ENCODE data around the gene PPP2R5B. TPM values are rescaled to one million over a fixed set of nuclear protein-coding genes. Genes with fewer than 3 reads are reported as not detected.
A peak's percentile ranks its signal among the peaks of the same experiment; 100 is the strongest.

PPP2R5B gene
- total and polyA plus RNA-seq, 9 donors: 8.0 to 16.2 (median 12.2) TPM

DNA sequence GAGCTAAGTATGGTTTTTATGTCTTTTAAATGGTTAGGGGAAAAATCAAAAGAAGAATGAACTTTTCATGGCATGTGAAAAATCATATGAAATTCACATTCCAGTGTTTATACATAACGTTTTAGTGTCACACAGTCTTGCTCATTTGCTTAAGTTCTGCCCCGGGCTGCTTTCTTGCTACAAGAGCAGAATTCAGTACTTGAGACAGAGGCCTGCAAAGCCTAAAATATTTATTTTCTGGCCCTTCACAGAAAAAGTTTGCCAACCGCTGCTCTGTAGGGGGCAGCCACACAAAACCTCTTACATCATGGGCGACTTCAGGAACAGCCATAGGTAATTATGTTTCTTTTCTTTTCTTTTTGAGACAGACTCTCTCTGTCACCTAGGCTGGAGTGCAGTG lies 6.5 kb upstream of the PPP2R5B start:
- Histone ChIP-seq H3K27ac (peak overlapping the region in 1 of 2 donors; percentile 62), H3K9me3 (no peaks in the 10 kb centered on the region), H3K27me3 (no peaks in the 10 kb centered on the region), H3K4me1 (ENCODE audit: insufficient read depth) (peaks cover 6% of the 10 kb centered on the region), H3K4me3 (peak overlapping the region; percentile 32), H3K36me3 (no peaks in the 10 kb centered on the region)
- TF ChIP-seq EP300 (IDR thresholded peaks at IDR 0.05) (no peak), POLR2A (IDR thresholded peaks at IDR 0.05) (no peak)
- TF ChIP-seq, protein P1, sequence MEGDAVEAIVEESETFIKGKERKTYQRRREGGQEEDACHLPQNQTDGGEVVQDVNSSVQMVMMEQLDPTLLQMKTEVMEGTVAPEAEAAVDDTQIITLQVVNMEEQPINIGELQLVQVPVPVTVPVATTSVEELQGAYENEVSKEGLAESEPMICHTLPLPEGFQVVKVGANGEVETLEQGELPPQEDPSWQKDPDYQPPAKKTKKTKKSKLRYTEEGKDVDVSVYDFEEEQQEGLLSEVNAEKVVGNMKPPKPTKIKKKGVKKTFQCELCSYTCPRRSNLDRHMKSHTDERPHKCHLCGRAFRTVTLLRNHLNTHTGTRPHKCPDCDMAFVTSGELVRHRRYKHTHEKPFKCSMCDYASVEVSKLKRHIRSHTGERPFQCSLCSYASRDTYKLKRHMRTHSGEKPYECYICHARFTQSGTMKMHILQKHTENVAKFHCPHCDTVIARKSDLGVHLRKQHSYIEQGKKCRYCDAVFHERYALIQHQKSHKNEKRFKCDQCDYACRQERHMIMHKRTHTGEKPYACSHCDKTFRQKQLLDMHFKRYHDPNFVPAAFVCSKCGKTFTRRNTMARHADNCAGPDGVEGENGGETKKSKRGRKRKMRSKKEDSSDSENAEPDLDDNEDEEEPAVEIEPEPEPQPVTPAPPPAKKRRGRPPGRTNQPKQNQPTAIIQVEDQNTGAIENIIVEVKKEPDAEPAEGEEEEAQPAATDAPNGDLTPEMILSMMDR (IDR thresholded peaks at IDR 0.05): no peak
- DNase-seq: peak in 1 of 5 donors; percentile 15
- WGBS, 3 donors: 10 to 19% (median 13%) methylated on average over 4 of the region's 4 CpGs
- intact Hi-C loops (cut with DNase I): loop anchor here in 1 of 4 donors (10.0 kb wide), 1 partner anchor 197 kb away; the partner anchor contains the start of genes TM7SF2 and ZNHIT2

DNA sequence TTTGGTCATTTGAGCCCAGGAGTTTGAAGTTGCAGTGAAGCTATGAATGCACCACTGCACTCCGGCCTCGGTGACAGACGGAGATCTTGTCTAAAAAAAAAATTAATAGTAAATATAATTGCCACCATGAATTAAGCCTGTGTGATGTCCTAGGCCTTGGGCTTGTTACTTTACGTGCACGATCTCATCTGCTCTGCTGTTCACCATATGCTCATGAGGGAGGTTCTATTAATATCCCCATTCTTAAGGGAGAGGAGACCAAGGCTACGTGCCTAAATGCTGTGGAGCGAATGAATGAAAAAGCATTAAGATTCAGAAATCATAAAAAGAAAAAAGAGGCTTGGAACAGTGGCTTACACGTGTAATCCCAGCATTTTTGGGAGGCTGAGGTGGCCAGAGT lies 4.9 kb upstream of the PPP2R5B start:
- DNase-seq: no peak
- Histone ChIP-seq H3K27me3 (no peaks in the 10 kb centered on the region), H3K27ac (no peak overlapping the region), H3K9me3 (no peaks in the 10 kb centered on the region), H3K4me3 (no peak overlapping the region), H3K36me3 (no peaks in the 10 kb centered on the region), H3K4me1 (ENCODE audit: insufficient read depth) (peaks cover 6% of the 10 kb centered on the region)
- WGBS, 3 donors: 81 to 84% (median 83%) methylated on average over 8 of the region's 8 CpGs
- intact Hi-C loops (cut with DNase I): loop anchor here in 1 of 4 donors (10.0 kb wide), 1 partner anchor 195 kb away; the partner anchor contains the start of genes TM7SF2 and ZNHIT2
- TF ChIP-seq POLR2A (IDR thresholded peaks at IDR 0.05) (no peak), EP300 (IDR thresholded peaks at IDR 0.05) (no peak)
- TF ChIP-seq, protein P1 (IDR thresholded peaks at IDR 0.05): no peak

DNA sequence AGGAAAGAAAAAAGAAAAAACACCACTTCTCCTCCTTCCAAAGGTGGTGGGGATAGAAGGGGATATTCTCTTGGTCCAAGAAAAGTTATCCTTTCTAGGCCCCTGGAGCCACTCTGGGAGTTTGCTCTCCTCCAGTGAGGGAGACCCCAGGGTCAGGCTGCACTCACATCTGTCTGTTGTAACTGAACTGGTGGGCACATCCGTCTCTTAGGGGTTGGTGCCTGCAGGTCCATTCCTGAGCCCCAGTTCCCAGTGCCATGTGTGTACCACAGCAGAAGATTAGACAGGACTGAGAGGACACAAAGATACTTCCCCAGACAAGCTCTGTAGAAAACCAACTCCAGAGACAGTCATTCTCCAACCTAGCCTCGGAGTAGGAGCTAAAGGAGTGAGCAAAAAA lies 4.4 kb upstream of the PPP2R5B start:
- H3K27me3 ChIP-seq: no peaks in the 10 kb centered on the region
- DNase-seq: no peak
- peaks cover 6% of the 10 kb centered on the region for H3K4me1 ChIP-seq (ENCODE audit: insufficient read depth)
- WGBS, 3 donors: 67 to 71% (median 69%) methylated on average over 2 of the region's 2 CpGs
- H3K27ac ChIP-seq: no peak overlapping the region
- TF ChIP-seq EP300 (IDR thresholded peaks at IDR 0.05): no peak
- TF ChIP-seq POLR2A (IDR thresholded peaks at IDR 0.05): no peak
- TF ChIP-seq, protein P1 (IDR thresholded peaks at IDR 0.05): no peak
- H3K4me3 ChIP-seq: no peak overlapping the region
- H3K36me3 ChIP-seq: no peaks in the 10 kb centered on the region
- intact Hi-C loops (cut with DNase I): no loop called here
- no peaks in the 10 kb centered on the region for H3K9me3 ChIP-seq

DNA sequence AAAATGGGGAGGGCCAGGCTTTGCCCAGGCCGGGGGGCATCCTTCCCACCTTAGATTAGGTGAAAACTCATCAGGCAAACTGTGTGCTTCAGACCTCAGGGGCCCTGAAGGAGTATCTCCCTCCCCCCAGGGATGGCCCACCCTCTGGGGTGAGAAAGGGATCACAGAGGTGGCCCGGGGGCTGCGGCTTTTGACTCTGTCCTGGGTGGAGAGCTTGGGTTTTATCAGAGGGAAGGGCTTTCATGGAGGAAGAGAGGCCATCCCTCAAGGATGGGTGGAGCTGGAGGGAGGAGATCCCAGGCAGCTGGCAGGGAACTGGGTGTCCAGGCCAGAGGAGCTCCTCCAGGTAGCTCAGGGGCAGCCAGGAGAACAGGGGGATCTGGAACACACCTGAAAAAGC lies 3.1 kb upstream of the PPP2R5B start:
- no peaks in the 10 kb centered on the region for H3K27me3 ChIP-seq
- no peaks in the 10 kb centered on the region for H3K9me3 ChIP-seq
- H3K4me1 ChIP-seq (ENCODE audit: insufficient read depth): no peaks in the 10 kb centered on the region
- H3K36me3 ChIP-seq: no peaks in the 10 kb centered on the region
- H3K4me3 ChIP-seq: no peak overlapping the region
- no peak overlapping the region for H3K27ac ChIP-seq
- 46 to 68% (median 67%) methylated on average over 2 to 3 of the region's 3 CpGs for WGBS, 3 donors
- no peak for TF ChIP-seq POLR2A (IDR thresholded peaks at IDR 0.05)
- TF ChIP-seq, protein P1 (IDR thresholded peaks at IDR 0.05): no peak
- no peak for TF ChIP-seq EP300 (IDR thresholded peaks at IDR 0.05)
- intact Hi-C loops (cut with DNase I): no loop called here
- DNase-seq: peak in 2 of 5 donors; percentile 15 to 28

Data from ovary (tissue), 9 donors.